Smooth muscle cell (in vitro differentiated cells): ENCODE results near the gene SH2D3A. TPM values are rescaled to one million over a fixed set of nuclear protein-coding genes. Genes with fewer than 3 reads are reported as not detected.

Experiments
- DNase-seq: peaks from one replicate; lab custom pipeline; 2025; ENCODE audit not compliant: unreplicated experiment; lab: John Stamatoyannopoulos, UW
- H2AFZ ChIP-seq: fragments of 200-600 bp; sonication (generic); 2 replicates; pipeline ENCODE4 v1.6.0; 2016; ENCODE audit warnings: antibody characterized with exemption, low read depth, mild to moderate bottlenecking
- H3F3A ChIP-seq: fragments of 200-600 bp; sonication (generic); 2 replicates; pipeline ENCODE4 v1.6.0; 2017; ENCODE audit warnings: antibody characterized with exemption, low read depth
- H3K27ac ChIP-seq: fragments of 200-600 bp; sonication (generic); 2 replicates; pipeline ENCODE4 v1.5.1; 2016; ENCODE audit warnings: low read depth, mild to moderate bottlenecking
- H3K27me3 ChIP-seq: fragments of 200-600 bp; sonication (generic); 2 replicates; pipeline ENCODE4 v1.6.1; 2016; ENCODE audit warnings: low read depth, mild to moderate bottlenecking
- H3K36me3 ChIP-seq: fragments of 200-600 bp; sonication (generic); 2 replicates; pipeline ENCODE4 v1.5.1; 2016; ENCODE audit warnings: low read depth
- H3K4me1 ChIP-seq: fragments of 200-600 bp; sonication (generic); 2 replicates; pipeline ENCODE4 v1.5.1; 2016; ENCODE audit warnings: low read depth
- H3K4me2 ChIP-seq: fragments of 200-600 bp; sonication (generic); 2 replicates; pipeline ENCODE4 v1.6.0; 2016; ENCODE audit warnings: mild to moderate bottlenecking
- H3K4me3 ChIP-seq: fragments of 200-600 bp; sonication (generic); 2 replicates; pipeline ENCODE4 v1.5.1; 2016; ENCODE audit warnings: mild to moderate bottlenecking
- H3K79me2 ChIP-seq: fragments of 200-600 bp; sonication (generic); 2 replicates; pipeline ENCODE4 v1.6.0; 2016; ENCODE audit warnings: low read depth, mild to moderate bottlenecking
- H3K9ac ChIP-seq: fragments of 200-600 bp; sonication (generic); 2 replicates; pipeline ENCODE4 v1.6.0; 2016; ENCODE audit warnings: low read depth
- H3K9me3 ChIP-seq: fragments of 200-600 bp; sonication (generic); replicated peaks from 2 replicates; pipeline ENCODE4 v1.5.1; 2016; ENCODE audit warnings: low read depth
- H4K20me1 ChIP-seq: fragments of 200-600 bp; sonication (generic); 2 replicates; pipeline ENCODE4 v1.6.0; 2016; ENCODE audit warnings: low read depth
- CTCF ChIP-seq: fragments of 200-600 bp; sonication (generic); IDR thresholded peaks from 2 replicates; pipeline ENCODE4 v1.5.1; 2017; ENCODE audit warnings: borderline replicate concordance, mild to moderate bottlenecking, antibody characterized with exemption; ENCODE audit not compliant: insufficient read depth, poor library complexity, severe bottlenecking
- WGBS: methylation state at CpG from one replicate; pipeline ENCODE4 v1.1.7; 2016; ENCODE audit warnings: low lambda C conversion rate; 5-methylcytosine and 5-hydroxymethylcytosine counted together
- polyA plus RNA-seq: library from polyadenylated mRNA; unstranded; fragments of >200 nt; fragmentation: Nextera tagmentation; extraction: Ambion mirVana; gene quantifications from 2 replicates; pipeline ENCODE4 v1.2.1, GENCODE V29; 2016
- total RNA-seq: library from RNA; depleted of rRNA; stranded (reverse); fragments of >200 nt; gene quantifications from 2 replicates; pipeline ENCODE4 v1.2.3, GENCODE V29; 2014

Gene SH2D3A
- total and polyA plus RNA-seq, 2 experiments from 2014 or later = 6.2 to 9.3 TPM

- no peak for TF ChIP-seq CTCF
- no peak overlapping the region for H3K9ac ChIP-seq
- WGBS = 92% methylated on average over 5 of the region's 5 CpGs
- no peak overlapping the region for H3K4me3 ChIP-seq
- H4K20me1 ChIP-seq = no peaks in the 10 kb centered on the region
- no peak overlapping the region for H3K4me2 ChIP-seq
- H3F3A ChIP-seq = no peaks in the 10 kb centered on the region
- no peak for DNase-seq
- no peak overlapping the region for H2AFZ ChIP-seq
- no peaks in the 10 kb centered on the region for H3K36me3 ChIP-seq
- no peaks in the 10 kb centered on the region for H3K79me2 ChIP-seq
- H3K9me3 ChIP-seq = no peaks in the 10 kb centered on the region
- no peaks in the 10 kb centered on the region for H3K27me3 ChIP-seq
- no peaks in the 10 kb centered on the region for H3K4me1 ChIP-seq
- H3K27ac ChIP-seq = no peak overlapping the region
Measured at GRCh38 chr19:6807291-6807690, 40.1 kb upstream of the SH2D3A start.

GRCh38 chr19:6806488-6806887, 39.3 kb upstream of the SH2D3A start:
- Histone ChIP-seq H4K20me1 (no peaks in the 10 kb centered on the region), H2AFZ (no peak overlapping the region), H3K79me2 (no peaks in the 10 kb centered on the region), H3K36me3 (no peaks in the 10 kb centered on the region), H3K4me2 (no peak overlapping the region), H3K9me3 (no peaks in the 10 kb centered on the region), H3K4me3 (no peak overlapping the region), H3K27me3 (no peaks in the 10 kb centered on the region), H3K27ac (no peak overlapping the region), H3K4me1 (no peaks in the 10 kb centered on the region), H3F3A (no peaks in the 10 kb centered on the region), H3K9ac (no peak overlapping the region)
- no peak for DNase-seq
- WGBS = 88% methylated on average over 4 of the region's 4 CpGs
- no peak for TF ChIP-seq CTCF

- Histone ChIP-seq H3K4me3 (no peak overlapping the region), H2AFZ (no peak overlapping the region), H4K20me1 (no peaks in the 10 kb centered on the region), H3K79me2 (no peaks in the 10 kb centered on the region), H3K4me2 (no peak overlapping the region), H3K27me3 (no peaks in the 10 kb centered on the region), H3K4me1 (no peaks in the 10 kb centered on the region), H3K27ac (no peak overlapping the region), H3K36me3 (no peaks in the 10 kb centered on the region), H3K9ac (no peak overlapping the region), H3K9me3 (no peaks in the 10 kb centered on the region), H3F3A (no peaks in the 10 kb centered on the region)
- TF ChIP-seq CTCF = no peak
- WGBS = 87% methylated on average over 8 of the region's 8 CpGs
- DNase-seq = no peak
Measured at GRCh38 chr19:6803036-6803404, 35.8 kb upstream of the SH2D3A start.

GRCh38 chr19:6802336-6803035, 35.3 kb upstream of the SH2D3A start:
- Histone ChIP-seq H3K9ac (no peak overlapping the region), H3K4me2 (no peak overlapping the region), H3K27me3 (no peaks in the 10 kb centered on the region), H3K4me3 (no peak overlapping the region), H3K36me3 (no peaks in the 10 kb centered on the region), H4K20me1 (no peaks in the 10 kb centered on the region), H3K79me2 (no peaks in the 10 kb centered on the region), H3K9me3 (no peaks in the 10 kb centered on the region), H3K4me1 (no peaks in the 10 kb centered on the region), H2AFZ (no peak overlapping the region), H3K27ac (no peak overlapping the region), H3F3A (no peaks in the 10 kb centered on the region)
- DNase-seq = no peak
- WGBS = 74% methylated on average over 9 of the region's 9 CpGs
- TF ChIP-seq CTCF = no peak
